ENCODE data around the gene PDGFB.

DNA sequence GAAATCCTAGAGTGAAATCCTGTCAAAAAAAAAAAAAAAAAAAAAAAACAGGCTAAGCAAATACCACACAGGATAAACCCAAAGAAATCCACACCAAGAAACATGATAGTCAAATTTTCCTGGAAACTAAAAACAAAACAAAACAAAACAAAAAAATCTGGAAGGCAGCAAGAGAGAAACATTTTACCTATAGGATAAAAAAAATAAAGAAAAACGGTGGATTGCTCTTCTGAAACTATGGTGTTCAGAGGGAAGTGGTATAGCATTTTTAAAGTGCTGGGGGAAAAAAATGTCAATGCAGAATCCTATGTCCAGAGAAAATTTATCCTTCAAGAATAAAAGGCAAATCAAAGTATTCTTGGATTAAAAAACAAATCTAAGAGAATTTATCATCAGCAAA lies 50.7 kb downstream of the PDGFB start:
- TF ChIP-seq, protein P1, sequence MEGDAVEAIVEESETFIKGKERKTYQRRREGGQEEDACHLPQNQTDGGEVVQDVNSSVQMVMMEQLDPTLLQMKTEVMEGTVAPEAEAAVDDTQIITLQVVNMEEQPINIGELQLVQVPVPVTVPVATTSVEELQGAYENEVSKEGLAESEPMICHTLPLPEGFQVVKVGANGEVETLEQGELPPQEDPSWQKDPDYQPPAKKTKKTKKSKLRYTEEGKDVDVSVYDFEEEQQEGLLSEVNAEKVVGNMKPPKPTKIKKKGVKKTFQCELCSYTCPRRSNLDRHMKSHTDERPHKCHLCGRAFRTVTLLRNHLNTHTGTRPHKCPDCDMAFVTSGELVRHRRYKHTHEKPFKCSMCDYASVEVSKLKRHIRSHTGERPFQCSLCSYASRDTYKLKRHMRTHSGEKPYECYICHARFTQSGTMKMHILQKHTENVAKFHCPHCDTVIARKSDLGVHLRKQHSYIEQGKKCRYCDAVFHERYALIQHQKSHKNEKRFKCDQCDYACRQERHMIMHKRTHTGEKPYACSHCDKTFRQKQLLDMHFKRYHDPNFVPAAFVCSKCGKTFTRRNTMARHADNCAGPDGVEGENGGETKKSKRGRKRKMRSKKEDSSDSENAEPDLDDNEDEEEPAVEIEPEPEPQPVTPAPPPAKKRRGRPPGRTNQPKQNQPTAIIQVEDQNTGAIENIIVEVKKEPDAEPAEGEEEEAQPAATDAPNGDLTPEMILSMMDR (conservative IDR thresholded peaks at IDR 0.05; ENCODE audit: low read depth, low read length) = no peak
- no peak for TF ChIP-seq CHD1 (IDR thresholded peaks at IDR 0.05; ENCODE audit: low read depth, low read length)
- no peak for TF ChIP-seq BHLHE40 (IDR thresholded peaks at IDR 0.05; ENCODE audit: low read depth, low read length)
- no peak for TF ChIP-seq MXI1 (IDR thresholded peaks at IDR 0.05; ENCODE audit: borderline replicate concordance, low read depth, low read length)
- no peak for TF ChIP-seq CEBPB (IDR thresholded peaks at IDR 0.05; ENCODE audit: low read depth, low read length)
- TF ChIP-seq RCOR1 (IDR thresholded peaks at IDR 0.05; ENCODE audit: insufficient replicate concordance, low read length) = no peak
- no peak for TF ChIP-seq POLR2A (IDR thresholded peaks at IDR 0.05; ENCODE audit: low read depth, low read length)
- no peak for TF ChIP-seq SMC3 (IDR thresholded peaks at IDR 0.05; ENCODE audit: low read depth, low read length)
- TF ChIP-seq ELK1 (IDR thresholded peaks at IDR 0.05; ENCODE audit: borderline replicate concordance, low read depth, low read length) = no peak
- no peak for TF ChIP-seq MAZ (IDR thresholded peaks at IDR 0.05; ENCODE audit: borderline replicate concordance, low read depth, low read length)
- TF ChIP-seq, protein P2, sequence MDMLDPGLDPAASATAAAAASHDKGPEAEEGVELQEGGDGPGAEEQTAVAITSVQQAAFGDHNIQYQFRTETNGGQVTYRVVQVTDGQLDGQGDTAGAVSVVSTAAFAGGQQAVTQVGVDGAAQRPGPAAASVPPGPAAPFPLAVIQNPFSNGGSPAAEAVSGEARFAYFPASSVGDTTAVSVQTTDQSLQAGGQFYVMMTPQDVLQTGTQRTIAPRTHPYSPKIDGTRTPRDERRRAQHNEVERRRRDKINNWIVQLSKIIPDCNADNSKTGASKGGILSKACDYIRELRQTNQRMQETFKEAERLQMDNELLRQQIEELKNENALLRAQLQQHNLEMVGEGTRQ (IDR thresholded peaks at IDR 0.05; ENCODE audit: low read depth, low read length) = no peak
- TF ChIP-seq FOS (IDR thresholded peaks at IDR 0.05; ENCODE audit: low read depth, low read length) = no peak

Measured in IMR-90 (cell line).